Right atrium auricular region (tissue), 2 donors: ENCODE data around the gene IL17REL. TPM values are rescaled to one million over a fixed set of nuclear protein-coding genes. Genes with fewer than 3 reads are reported as not detected.
"Not testable (repeated sequence)": the region's sequence is repeated elsewhere in the genome, so short reads cannot be mapped to it uniquely, and the experiment has no call there.

Experiments
- DNase-seq: peaks from one replicate; pipeline ENCODE4 v3.0.0-alpha.2; 2019; ENCODE audit warnings: low spot score
- H3K27ac ChIP-seq, 2 donors: fragments of 200-600 bp; sonication (generic); 1 replicate in 1 of 2; 2 replicates in 1 of 2; pipeline ENCODE4 v1.5.1; 2016 to 2019
- H3K27me3 ChIP-seq, 2 donors: fragments of 200-600 bp; sonication (generic); one replicate each; pipeline versions ENCODE4 v1.5.1 to v1.6.0; 2017 to 2019
- H3K36me3 ChIP-seq: fragments of 200-600 bp; sonication (generic); one replicate; pipeline ENCODE4 v1.5.1; 2016
- H3K4me1 ChIP-seq, 2 donors: fragments of 200-600 bp; sonication (generic); one replicate each; pipeline versions ENCODE4 v1.5.1 to v1.6.0; 2017 to 2019
- H3K4me3 ChIP-seq, 2 donors: fragments of 200-600 bp; sonication (generic); 1 replicate in 1 of 2; 2 replicates in 1 of 2; pipeline ENCODE4 v1.5.1; 2017 to 2019; ENCODE audit warnings: mild to moderate bottlenecking in 1 of 2, moderate library complexity in 1 of 2
- H3K9me3 ChIP-seq, 2 donors: fragments of 200-600 bp; sonication (generic); one replicate each; pipeline ENCODE4 v1.5.1; 2019
- CTCF ChIP-seq, 2 donors: fragments of 200-600 bp; sonication (generic); IDR thresholded peaks; one replicate each; pipeline ENCODE4 v1.5.1; 2019; ENCODE audit warnings: antibody characterized with exemption in 2 of 2
- total RNA-seq, 2 donors: library from RNA; depleted of rRNA; stranded (reverse); fragments of >200 nt; gene quantifications; one replicate each; pipeline ENCODE4 v1.1.0, GENCODE V29; 2016

Gene IL17REL
- total RNA-seq, 2 donors from 2014 or later = not detected

- no peak for DNase-seq
- no peak for TF ChIP-seq CTCF (IDR thresholded peaks at IDR 0.05)
Observed at GRCh38 chr22:49991907-49992533, 20.5 kb downstream of the IL17REL start.

GRCh38 chr22:49991167-49991566 is 21.4 kb downstream of the IL17REL start:
- no peak for TF ChIP-seq CTCF (IDR thresholded peaks at IDR 0.05)
- H3K4me1 ChIP-seq = peaks cover 0 to 8% of the 10 kb centered on the region in 2 donors
- DNase-seq = no peak
- no peak overlapping the region for H3K4me3 ChIP-seq
- H3K36me3 ChIP-seq = no peaks in the 10 kb centered on the region
- peaks cover 0 to 20% of the 10 kb centered on the region in 2 donors for H3K9me3 ChIP-seq
- H3K27me3 ChIP-seq = no peaks in the 10 kb centered on the region
- no peak overlapping the region for H3K27ac ChIP-seq

More at GRCh38 chr22:49991907-49992533, 20.5 kb downstream of the IL17REL start:
- peaks cover 0 to 8% of the 10 kb centered on the region in 2 donors for H3K4me1 ChIP-seq
- H3K27ac ChIP-seq = no peak overlapping the region
- no peaks in the 10 kb centered on the region for H3K27me3 ChIP-seq
- no peaks in the 10 kb centered on the region for H3K36me3 ChIP-seq
- no peak overlapping the region for H3K4me3 ChIP-seq
- peaks cover 0 to 13% of the 10 kb centered on the region in 2 donors for H3K9me3 ChIP-seq

- H3K27ac ChIP-seq, H3K36me3 ChIP-seq, DNase-seq, H3K27me3 ChIP-seq, H3K4me3 ChIP-seq, H3K4me1 ChIP-seq: not testable (repeated sequence)
- peaks cover 0 to 29% of the 10 kb centered on the region in 2 donors for H3K9me3 ChIP-seq
Observed at GRCh38 chr22:49989826-49990225, 22.7 kb downstream of the IL17REL start.

GRCh38 chr22:49986325-49986724 is 26.2 kb downstream of the IL17REL start:
- DNase-seq = no peak
- H3K4me3 ChIP-seq = no peak overlapping the region
- peaks cover 10 to 12% of the 10 kb centered on the region in 2 donors for H3K27me3 ChIP-seq
- no peak for TF ChIP-seq CTCF (IDR thresholded peaks at IDR 0.05)
- H3K9me3 ChIP-seq = peaks cover 0 to 25% of the 10 kb centered on the region in 2 donors
- no peak overlapping the region for H3K27ac ChIP-seq
- peaks cover 0 to 12% of the 10 kb centered on the region in 2 donors for H3K4me1 ChIP-seq
- H3K36me3 ChIP-seq = no peaks in the 10 kb centered on the region

GRCh38 chr22:49983148-49984042 is 29.2 kb downstream of the IL17REL start:
- peaks cover 10 to 12% of the 10 kb centered on the region in 2 donors for H3K27me3 ChIP-seq
- no peak for DNase-seq
- peak overlapping the region in 1 of 2 donors; percentile 35 for H3K4me3 ChIP-seq
- H3K4me1 ChIP-seq = peaks cover 0 to 12% of the 10 kb centered on the region in 2 donors
- H3K27ac ChIP-seq = no peak overlapping the region
- H3K9me3 ChIP-seq = peaks cover 0 to 25% of the 10 kb centered on the region in 2 donors
- no peaks in the 10 kb centered on the region for H3K36me3 ChIP-seq
- peak in 1 of 2 donors; percentile 63 for TF ChIP-seq CTCF (IDR thresholded peaks at IDR 0.05)

- H3K9me3 ChIP-seq = peaks cover 0 to 24% of the 10 kb centered on the region in 2 donors
- peaks cover 10 to 12% of the 10 kb centered on the region in 2 donors for H3K27me3 ChIP-seq
- not testable (repeated sequence) for H3K4me3 ChIP-seq, H3K27ac ChIP-seq, H3K36me3 ChIP-seq, DNase-seq
- H3K4me1 ChIP-seq = peaks cover 0 to 12% of the 10 kb centered on the region in 2 donors
Observed at GRCh38 chr22:49981799-49982198, 30.8 kb downstream of the IL17REL start.
